CD1c-positive myeloid dendritic cell (primary cell): Measurements from ENCODE around the gene MCRS1.
"Not testable (repeated sequence)": the region's sequence is repeated elsewhere in the genome, so short reads cannot be mapped to it uniquely, and the experiment has no call there.

Experiments used
- DNase-seq: peaks from one replicate; pipeline ENCODE4 v3.0.0-alpha.2; 2016; ENCODE audit errors: extremely low spot score

The MCRS1 gene, protein sequence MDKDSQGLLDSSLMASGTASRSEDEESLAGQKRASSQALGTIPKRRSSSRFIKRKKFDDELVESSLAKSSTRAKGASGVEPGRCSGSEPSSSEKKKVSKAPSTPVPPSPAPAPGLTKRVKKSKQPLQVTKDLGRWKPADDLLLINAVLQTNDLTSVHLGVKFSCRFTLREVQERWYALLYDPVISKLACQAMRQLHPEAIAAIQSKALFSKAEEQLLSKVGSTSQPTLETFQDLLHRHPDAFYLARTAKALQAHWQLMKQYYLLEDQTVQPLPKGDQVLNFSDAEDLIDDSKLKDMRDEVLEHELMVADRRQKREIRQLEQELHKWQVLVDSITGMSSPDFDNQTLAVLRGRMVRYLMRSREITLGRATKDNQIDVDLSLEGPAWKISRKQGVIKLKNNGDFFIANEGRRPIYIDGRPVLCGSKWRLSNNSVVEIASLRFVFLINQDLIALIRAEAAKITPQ

DNA sequence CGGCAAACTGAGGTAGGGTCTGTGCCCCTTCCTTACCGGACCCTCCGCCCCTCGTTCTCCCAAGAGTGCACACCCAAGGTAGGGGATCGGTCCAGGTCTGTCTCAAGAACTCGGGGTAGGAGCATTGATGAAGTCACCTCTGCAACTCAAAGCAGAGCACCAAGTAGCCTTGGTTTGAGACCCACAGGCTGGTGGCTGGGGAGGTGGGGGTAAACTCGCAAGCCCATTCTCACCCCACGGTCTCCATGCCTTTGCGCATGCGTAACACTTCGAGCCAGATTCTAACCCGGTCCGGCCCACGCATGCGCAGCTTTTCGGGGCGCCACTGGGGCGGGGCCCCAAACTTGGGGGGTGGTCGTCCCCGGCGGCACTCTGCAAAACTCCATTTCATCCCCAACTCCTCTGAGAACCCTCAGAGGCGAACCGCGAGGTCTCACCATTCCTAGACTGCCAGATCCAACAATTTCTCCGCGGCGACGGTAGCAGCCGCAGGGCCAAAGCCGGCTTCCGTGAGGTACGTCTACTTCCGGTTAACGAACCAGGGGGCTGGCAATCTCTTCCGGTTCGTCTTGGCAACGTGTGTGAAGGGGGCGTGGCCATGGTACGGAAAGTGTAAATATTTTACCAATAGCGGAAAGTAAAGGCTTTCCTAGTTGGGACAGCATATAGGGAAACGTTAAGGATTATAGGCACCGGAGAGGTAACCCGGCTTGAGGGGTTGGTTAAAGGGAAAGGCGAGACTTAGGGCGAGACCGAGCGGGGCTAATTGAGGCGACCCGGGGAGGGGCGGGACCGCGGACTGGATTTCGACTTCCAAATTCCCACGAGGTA lies at the start of gene MCRS1:
Gene MCRS1, minus strand, starts transcription at position 532 of the 831 bp plus-strand sequence. CDS start 1,411 bp downstream, outside the sequence.
- DNase-seq: peak; percentile 96

DNA sequence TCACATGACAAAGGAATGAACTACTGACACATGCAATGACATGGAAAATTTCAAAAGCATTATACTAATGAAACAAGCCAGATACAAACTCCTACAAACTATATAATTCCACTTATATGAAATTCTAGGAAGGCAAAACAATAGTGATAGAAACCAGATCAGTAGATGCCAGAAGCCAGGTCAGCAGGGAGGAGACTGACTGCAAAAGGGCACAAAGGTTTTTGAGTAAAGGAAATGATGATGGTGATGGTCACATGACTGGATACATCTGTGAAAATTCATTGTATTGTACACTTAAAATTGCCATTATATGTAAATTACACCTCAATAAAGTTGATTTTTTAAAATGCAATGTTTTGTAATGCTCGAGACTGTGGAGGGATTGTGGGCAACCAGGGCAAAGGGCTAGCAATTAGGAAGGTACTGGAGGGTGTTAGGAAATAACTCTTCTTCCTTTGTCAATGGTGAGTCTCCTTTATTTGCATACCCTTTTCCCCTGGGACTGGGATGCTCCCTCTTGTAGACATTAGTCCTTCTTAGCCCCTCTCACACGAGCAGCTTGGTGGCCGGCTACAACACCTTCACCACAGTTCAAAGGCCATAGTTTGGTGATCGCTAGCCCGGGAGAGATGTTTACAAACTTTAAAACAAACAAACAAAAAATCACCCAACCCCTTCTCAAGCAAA lies 48.7 kb upstream of the MCRS1 start:
- DNase-seq: no peak

DNA sequence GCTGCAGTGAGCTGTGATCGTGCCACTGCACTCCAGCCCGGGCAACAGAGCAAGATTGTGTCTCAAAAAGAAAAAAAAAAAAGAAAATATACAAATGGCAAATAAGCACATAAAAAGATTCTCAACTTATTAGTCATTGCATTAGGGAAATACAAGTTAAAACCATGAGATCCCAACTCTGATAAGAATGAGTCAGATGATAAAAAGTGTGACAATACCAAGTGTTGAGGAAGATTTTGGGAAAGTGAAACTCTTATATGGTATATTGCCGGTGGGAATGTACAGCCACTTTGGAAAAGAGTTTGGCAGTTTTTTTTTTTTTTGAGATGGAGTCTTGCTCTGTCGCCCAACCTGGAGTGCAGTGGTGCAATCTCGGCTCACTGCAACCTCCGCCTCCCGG lies 47.8 kb upstream of the MCRS1 start:
- no peak for DNase-seq

DNA sequence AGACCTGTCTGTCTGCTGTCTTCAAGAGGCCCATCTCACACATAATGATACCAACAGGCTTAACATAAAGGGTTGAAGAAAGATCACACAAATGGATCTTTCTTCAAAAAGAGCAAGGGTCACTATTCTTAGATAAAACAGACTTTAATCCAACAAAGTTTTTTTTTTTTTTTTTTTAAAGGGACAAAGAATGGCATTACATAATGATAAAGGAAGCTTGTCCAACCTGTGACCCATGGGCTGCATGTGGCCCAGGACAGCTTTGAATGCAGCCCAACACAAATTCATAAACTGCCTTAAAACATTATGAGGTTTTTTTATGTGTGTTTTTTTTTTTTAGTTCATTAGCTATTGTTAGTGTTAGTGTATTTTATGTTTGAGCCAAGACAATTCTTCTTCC lies 44.3 kb upstream of the MCRS1 start:
- DNase-seq: no peak

DNA sequence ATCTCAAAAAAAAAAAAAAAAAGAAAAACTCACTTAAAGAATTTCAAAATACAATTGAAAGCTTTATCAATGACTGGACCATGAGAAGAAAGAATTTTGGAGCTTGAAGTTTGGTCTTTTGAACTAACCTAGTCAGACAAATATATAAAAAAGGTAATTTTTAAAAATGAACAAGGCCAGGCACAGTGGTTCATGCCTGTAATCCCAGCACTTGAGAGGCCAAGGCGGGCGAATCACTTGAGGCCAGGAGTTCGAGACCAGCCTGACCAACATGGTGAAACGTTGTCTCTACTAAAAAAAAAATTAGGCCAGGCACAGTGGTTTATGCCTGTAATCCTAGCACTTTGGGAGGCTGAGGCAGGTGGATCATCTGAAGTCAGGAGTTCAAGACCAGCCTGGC lies 42.8 kb upstream of the MCRS1 start:
- not testable (repeated sequence) for DNase-seq

DNA sequence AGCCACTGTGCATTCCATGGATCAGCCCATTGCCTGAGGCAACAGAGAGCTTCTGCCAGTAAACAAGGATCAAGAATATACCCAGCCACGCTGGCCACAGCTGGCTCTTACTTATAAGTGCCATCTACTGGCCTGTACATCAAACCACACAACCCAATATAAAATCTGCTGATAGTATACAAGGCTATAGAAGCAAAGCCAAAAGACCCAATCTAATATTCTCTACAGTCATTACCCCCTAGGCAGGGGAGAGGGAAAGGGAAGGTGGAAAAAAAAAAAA lies 41.9 kb upstream of the MCRS1 start:
- DNase-seq: no peak

DNA sequence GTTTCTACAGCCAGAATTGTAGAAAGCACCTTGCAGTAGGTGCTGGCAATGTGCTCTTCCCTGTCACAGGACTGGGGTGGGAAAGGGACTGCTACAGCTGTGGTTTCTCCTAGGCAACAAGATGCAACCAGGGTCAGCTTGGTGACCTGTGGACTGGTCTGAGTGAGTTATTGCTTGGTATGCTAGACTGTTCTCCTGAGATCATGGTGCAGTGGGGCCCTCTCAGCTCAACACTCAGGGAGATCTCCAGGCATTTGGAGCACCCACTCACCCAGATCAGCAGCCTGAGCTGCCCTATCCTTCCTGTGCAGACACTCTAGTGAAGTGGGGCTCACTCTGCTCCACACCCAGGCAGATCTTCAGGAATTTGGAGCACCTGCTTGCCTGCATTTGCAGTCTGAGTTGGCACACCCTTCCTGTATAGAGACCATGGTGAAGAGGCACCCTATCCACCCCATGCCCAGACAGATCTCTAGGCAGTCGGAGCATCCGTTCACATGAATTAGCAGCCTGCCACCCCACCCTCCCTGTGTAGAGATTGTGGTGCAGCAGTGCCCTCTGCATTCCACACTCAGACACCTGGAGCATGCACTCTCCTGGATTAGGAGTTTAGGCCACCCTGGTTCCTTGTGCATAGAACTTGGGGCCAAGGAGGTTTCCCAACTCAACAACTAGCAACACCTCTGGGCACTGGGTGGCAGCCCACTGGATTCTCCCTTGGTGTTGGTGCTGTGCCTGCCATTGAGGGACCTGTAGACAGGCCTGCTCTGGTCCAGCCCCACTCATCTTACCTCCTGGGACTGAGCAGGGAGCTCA lies 41.3 kb upstream of the MCRS1 start:
- DNase-seq: no peak

DNA sequence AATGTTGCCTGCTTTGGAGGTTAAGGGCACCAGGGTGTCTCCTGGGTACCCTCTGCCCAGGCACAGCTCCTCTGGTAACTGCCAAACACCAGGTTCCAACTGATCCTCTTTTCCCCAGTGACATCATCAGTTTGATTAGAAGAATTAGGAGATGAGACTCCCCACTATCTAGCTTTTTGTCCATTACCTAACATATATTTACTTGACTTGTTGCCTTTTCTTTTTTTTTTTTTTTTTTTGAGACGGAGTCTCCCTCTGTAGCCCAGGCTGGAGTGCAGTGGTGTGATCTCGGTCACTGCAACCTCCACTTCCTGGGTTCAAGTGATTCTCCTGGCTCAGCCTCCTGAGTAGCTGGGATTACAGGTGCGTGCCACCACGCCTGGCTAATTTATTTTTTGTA lies 37.6 kb upstream of the MCRS1 start, which contains the start of gene FAM186B:
Gene FAM186B, minus strand, starts transcription at position 101 of the 400 bp plus-strand sequence. CDS start 162 bp downstream, outside the sequence.
- DNase-seq: not testable (repeated sequence)

DNA sequence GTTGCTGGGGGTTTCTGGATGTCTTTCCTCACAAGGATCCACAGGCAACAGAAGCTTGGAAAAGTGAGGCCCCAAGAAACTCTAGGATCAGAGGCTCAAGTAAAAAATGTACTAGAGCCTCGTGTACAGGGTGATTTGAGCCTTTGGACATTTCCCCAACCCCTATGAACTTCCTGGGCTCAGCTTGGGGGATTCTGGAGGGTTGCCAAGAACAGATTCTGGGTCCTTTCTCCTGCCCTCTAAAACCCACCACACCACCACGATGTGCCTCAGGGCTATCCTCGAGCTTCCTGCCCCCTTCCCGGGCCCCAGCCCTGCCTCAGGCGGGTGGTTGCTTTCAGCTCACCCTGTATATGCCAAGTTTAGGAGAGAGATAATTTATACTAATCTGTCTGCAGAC lies 36.9 kb upstream of the MCRS1 start:
- DNase-seq: no peak

DNA sequence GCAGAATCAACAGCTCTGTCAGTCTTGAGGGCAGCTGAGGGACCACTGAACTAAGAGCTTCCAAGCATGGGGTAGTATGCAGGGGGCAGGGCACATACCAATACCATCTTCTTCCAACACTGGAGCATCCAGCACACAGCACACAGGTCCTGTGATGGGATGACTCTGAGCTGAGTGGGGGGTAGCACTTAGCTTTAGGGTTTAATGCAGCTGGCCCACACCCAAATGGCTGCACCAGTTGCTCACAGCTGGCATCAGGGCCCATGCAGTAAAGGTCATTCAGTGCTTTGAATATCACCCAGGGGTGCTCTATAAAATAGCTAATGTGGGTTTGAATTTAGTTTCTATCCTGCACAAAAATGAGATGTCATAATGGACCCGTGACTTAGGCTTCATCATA lies 35.8 kb upstream of the MCRS1 start:
- DNase-seq: no peak

DNA sequence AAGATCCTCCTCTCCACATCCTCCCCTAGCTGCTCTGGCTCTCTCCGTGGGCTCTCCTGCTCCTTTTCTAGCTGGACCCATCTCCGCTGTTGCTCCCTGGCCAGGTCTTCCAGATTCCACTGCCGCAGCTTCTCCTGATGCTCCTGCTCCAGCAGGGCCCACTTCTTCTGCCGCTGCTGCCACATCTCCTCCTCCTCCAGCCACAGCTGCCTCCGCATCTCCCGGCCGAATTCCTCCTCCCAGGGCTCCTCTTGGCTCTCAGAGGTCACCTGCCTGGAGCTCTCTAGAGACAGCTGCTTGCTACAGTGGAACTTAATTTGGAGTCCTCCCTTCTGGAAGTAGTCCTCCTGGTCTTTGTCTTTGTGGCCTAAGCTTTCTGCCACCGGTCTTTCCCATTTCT lies 32.0 kb upstream of the MCRS1 start:
- DNase-seq: no peak

DNA sequence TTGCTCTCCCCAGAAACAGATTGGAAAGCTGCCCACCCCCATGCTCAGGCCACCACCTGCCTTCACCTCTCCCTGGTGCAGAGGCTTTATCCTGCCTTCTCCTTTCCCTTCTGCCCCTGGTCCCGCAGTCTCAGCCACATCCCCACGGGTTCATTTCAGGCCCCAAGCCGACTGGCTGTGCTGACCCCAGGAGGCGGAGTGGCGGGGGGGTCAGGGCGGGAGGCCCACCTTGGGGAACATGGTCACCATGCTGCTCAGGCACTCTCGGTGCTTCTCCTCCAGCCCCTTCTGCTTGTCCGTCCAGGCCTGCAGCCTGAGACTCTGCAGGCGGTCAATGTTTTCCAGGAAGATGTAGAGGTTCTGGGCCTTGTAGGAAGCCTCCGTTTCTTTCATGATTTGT lies 30.6 kb upstream of the MCRS1 start:
- DNase-seq: no peak

DNA sequence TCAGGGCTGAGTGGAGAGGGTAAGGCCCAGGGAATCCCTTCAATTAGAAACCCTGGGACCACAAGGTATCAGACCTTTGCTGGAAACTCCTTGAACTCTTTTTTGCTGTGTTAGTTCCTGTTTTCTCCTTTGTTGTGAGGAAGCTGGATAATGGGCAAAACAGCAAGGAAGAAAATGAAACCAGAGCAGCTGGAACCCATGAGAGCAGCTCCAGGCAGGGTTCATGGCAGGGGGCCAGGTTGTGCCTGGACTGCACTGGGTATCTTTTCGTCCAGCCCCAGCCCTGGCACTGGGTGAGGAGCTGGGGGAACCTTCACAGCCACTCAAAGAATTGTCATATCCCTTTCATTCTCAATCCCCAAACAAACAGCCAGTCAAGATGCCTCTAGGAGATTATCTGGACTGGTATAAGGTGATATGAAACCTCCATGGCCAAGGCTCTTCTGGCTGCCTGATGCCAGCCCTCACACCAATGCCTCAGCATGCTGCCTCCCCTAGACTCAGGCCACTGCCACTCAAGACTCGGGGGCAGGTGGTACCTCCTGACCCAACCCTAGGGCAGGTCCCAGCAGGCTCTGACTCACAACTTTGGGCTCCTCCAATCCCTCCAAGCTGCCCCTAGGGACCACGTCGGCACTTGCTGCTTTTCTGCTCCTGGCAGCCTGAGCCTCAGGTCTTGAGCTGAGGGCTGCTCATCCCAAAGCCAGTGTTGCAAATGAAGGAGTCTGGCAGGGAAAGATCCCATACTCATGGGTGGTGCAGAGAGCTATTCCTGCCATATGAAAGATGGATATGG lies 21.0 kb upstream of the MCRS1 start:
- peak; percentile 16 for DNase-seq

DNA sequence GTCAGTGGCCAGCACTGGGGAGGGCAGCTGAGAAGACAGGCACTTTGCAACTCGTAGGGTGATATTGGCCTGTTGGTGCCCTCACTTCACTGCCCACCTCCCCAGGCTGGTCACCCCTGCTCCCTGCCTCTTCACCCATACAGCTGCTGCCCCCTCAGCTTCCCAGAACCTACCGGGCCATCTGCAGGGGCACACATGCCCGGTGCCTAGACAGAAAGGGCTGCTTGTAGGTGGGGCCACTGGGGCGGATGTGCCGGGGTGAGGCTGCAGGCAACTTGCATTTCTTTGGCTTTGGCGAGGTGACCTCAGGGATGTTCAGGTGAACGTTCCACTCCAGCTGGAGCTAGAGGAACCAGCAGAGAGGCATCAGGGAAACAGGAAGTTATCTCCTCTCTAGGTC lies 20.3 kb upstream of the MCRS1 start:
- no peak for DNase-seq

DNA sequence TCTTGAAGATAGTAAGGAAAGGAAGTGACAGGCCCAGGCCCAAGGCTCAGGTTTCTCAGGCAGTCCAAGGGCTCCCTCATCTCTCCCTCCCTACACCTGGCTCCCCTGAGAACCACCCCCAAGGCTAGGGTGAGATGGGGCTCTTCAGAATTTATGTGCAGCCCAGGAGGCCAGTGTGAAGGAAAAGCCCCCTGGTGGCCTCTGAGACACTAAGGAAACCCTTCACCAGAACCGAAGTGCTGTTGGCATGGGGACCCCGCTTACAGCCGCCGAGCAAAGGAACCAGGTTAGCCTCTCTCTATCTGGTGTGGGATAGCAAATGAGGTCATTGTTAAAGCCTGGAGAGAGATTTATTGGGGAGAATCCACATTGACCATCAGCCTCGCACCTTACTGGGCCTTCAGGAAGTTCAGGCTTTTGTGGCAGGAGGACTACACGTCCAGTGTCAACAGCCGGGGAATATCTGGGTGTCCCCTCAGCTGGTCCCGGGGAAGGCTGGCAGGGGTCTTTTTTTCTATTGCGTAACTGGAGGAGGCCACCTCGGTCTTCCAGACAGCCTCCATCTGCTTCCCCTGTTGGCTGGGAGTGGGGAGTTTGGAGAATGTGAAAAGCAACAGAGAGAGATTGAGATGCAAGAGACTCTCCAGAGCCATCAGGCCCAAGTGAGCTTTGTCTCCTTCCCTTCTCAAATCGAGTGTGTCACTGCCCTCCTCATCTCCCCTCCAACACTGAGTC lies 19.4 kb upstream of the MCRS1 start:
- no peak for DNase-seq

DNA sequence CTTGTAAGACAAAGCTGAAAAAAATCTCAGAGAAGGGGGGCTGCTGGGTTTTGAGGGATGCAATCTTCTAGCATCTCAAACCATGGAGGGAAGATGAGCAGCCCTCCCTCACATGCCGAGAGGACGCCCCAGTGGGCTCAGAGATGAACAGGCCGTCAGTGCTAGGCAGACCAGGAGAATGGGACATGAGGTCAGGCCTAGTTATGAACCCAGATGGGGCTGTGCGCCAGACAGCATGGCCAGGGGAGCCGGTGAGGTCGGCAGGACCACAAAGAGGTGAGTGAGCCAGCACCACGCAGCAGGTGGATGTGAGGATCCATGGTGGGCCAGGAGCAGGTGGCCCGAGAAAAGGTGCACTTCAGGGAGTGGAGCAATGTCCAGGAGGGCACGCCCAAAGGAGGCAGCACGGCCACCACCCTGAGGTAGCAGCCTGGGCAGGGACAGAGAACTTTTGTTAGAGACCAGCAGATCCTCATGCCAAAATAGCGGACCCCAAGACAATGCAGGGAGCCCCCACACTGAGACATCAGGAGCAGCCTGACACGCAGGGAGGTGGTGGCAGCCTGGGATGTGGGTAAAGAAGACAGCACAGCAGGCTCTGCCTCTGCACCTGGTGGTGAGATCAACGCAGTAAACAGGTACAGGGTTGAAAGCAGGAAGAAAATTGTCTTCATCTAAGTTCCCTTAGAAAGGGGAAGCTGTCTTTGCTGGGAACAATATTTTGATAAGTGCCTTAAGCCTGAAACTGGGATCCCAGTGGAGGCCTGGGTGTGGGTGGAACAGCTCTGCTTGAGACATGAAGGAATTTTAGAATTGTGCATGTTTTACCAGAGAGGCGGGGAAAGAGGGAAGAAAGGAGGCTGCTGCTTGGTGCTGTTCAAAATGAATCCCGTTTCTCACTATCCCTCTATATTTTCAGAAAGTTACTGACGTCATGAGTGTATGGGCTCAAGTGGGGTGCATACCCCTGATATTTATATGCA lies 17.8 kb upstream of the MCRS1 start:
- no peak for DNase-seq

DNA sequence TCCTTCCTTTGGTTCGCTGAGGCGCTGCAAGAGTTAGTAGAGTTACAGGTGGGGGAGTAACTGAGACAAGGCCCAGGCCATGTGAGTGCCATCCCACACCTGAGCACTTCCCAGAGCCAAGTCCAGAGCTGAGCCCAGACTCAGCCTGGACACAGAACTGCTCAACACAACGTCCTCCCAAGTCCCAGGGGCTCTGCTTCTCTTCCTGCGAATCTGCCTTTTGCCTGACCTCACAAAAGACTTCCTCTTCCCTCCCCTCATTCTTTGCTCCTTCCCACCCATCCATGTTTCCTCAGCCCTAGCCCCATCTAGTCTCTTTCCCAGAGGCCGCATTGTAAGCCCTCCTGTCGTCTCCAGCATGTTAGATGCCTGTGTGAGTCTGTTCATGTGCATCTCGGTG lies 16.6 kb upstream of the MCRS1 start:
- DNase-seq: no peak

DNA sequence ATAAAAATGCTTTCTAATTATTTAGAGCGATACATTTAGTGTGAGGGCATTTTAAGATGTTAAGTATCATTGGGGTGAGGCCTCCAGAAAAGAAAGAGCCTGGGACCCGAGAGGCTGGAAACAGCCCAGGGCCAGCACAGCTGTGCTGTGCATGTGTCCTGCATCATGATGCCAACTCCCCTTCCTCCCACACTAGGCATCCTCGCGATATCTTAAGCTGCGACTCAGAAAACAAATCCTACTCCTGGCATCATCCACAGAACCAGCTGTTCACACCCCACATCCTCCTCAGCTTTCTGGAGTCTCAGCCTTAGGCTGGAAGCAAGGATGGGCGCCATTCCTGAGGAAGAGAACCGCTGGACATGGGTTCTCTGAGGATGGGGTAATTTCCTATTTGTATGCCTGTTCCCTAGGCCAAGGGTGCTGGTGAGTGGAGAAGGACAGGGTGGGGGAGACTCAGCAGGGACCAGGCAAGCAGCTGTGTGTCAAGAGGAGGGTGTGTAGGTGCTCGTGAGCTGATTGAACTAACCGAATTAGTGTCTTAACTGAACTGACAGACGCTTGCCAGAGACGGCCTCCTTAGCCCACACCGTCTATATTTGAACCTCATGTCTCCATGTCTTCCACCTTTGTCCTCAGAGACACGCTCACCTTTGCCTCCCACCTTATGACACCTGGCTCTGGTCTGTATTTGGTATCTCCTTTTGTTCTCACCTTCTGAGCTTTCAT lies 15.6 kb upstream of the MCRS1 start:
- DNase-seq: no peak
